Body of pancreas (tissue), 4 donors: ENCODE results near the gene OR2V2.

Experiments used
- CTCF ChIP-seq, 7 experiments: fragments of 450-650 bp in 4 of 7; fragments of 200-600 bp in 3 of 7; sonication (generic) in 3 of 7; IDR thresholded peaks; one replicate each; pipeline ENCODE4 v1.5.1; 2016 to 2019; ENCODE audit warnings: antibody characterized with exemption in 7 of 7
- POLR2A ChIP-seq, 3 donors: fragments of 450-650 bp; IDR thresholded peaks; one replicate each; pipeline ENCODE4 v1.6.1; 2016; ENCODE audit warnings: antibody characterized with exemption in 3 of 3, mild to moderate bottlenecking in 2 of 3

GRCh38 chr5:181199881-181200638, 52.7 kb downstream of the OR2V2 start:
- TF ChIP-seq CTCF (IDR thresholded peaks at IDR 0.05) (no peak), POLR2A (IDR thresholded peaks at IDR 0.05) (no peak)
